ENCODE results near the gene TMEM266.

Gene TMEM266

DNA sequence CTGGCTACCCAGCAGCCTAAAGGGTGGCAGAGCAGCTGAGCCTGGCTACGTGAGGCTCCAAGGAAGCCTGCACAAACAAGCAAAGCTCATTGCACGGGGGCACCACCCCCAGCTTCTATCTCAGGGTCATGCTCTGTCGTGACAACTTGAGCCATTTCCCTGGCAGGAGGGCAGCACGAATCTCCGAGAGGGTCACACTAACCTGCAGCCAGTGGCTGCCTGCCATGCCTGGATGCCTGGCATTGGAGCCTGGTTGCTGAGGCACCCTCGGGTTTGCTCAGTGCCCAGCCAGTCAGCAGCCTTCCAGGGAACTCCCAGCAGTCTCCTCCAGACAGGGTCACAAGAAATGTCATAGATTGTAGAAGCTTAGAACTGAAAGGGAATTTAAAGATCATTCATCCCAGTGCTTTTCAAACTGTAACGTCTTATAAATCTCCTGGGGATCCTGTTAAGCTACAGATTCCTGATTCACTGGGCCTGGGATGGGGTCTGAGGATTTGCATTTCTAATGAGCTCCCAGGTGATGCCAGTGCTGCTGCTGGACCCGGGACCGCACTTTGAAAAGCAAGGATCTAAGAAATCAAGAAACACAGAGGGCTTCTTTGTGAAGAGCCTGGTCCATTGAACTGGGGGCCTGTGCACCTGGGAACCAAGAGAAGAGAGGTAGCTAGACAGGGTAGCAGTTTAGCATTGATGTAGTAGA lies 48.4 kb downstream of the TMEM266 start:
- Histone ChIP-seq H3K9ac (ENCODE audit: low read length) (no peak overlapping the region), H3K27me3 (ENCODE audit: control insufficient read depth, insufficient read depth, low read length) (no peaks in the 10 kb centered on the region), H3K4me3 (ENCODE audit: low read length) (no peak overlapping the region), H3K4me1 (ENCODE audit: control insufficient read depth, insufficient read depth, low read length) (no peaks in the 10 kb centered on the region), H3K9me3 (ENCODE audit: control insufficient read depth, low read length) (no peaks in the 10 kb centered on the region), H3K36me3 (ENCODE audit: control insufficient read depth, insufficient read depth, low read length) (no peaks in the 10 kb centered on the region)

DNA sequence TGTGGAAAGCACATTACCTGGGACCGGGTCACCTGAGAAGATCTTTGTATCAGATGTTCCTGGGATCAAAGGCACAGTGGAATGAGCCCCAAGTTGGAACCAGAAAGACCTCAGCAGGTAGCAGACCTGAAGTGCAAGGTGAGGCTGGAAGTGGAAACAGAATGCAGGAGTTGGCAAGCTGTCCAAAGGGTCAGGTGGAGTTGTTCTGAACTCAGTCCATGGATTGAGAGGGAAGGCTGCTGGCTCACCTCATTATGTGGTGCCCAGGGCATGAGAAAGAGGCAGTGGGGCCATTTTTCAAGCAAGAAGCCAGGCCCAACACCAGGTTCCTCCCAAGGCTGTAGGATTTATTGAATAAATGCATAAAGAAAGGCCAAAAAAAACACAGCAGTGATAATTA lies 49.3 kb downstream of the TMEM266 start:
- H3K9me3 ChIP-seq (ENCODE audit: control insufficient read depth, low read length), result no peaks in the 10 kb centered on the region
- H3K36me3 ChIP-seq (ENCODE audit: control insufficient read depth, insufficient read depth, low read length), result no peaks in the 10 kb centered on the region
- H3K4me3 ChIP-seq (ENCODE audit: low read length), result no peak overlapping the region
- no peaks in the 10 kb centered on the region for H3K4me1 ChIP-seq (ENCODE audit: control insufficient read depth, insufficient read depth, low read length)
- no peak overlapping the region for H3K9ac ChIP-seq (ENCODE audit: low read length)
- H3K27me3 ChIP-seq (ENCODE audit: control insufficient read depth, insufficient read depth, low read length), result no peaks in the 10 kb centered on the region

DNA sequence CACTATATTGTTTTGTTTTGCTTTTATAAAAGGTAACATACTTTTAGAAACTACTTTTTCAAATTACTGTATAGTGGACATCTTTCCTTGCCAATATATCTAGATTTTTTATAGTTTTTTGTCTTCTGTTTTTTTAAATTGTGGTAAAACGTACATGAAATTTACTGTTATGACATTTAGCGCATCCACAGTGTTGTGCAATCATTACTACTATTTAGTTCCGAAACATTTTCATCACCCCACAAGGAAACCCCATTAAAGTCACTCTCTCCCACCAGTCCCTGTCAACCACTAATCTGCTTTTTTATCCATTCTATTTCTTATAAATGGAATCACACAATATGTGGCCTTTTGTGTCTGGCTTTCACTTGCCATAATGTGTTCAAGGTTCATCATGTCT lies 54.8 kb downstream of the TMEM266 start:
- Histone ChIP-seq H3K36me3 (ENCODE audit: control insufficient read depth, insufficient read depth, low read length) (no peaks in the 10 kb centered on the region), H3K4me3 (ENCODE audit: low read length) (no peak overlapping the region), H3K9me3 (ENCODE audit: control insufficient read depth, low read length) (no peaks in the 10 kb centered on the region), H3K27me3 (ENCODE audit: control insufficient read depth, insufficient read depth, low read length) (peaks cover 5% of the 10 kb centered on the region), H3K9ac (ENCODE audit: low read length) (no peak overlapping the region), H3K4me1 (ENCODE audit: control insufficient read depth, insufficient read depth, low read length) (no peaks in the 10 kb centered on the region)

DNA sequence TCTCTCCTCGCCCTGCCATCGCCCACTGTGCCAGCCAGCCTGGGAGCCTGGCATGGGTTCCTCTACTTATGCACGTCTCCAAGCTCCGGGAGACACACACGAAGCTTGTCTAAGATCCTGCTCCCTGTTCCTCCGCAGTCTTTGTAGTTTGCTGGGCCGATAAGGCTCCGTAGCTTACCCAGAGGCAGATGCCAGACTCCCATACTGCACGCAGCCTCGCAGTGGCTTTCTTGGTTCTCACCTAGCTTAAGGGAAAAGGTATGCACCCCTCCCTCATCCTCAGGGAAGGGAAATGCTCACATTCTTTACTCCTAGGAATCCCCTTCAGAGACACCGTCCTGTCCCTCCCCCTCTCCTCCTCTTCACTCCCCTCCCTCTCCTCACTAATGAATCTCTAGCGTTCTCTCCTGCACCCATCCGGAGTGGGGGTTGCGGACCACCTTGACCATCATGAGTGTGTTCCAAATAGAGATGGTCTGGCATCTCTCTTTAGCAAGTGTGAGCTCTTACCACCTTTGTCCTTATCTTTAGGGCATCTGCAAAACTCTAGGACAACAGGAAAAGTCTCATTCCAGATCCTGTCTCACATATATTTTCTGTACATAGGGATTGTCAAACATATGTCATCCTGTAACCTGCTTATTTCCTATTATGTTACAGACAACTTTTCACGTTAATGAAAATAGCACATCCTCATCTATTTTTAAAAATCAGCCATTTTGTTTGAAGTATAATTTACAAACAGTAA lies 56.5 kb downstream of the TMEM266 start:
- no peaks in the 10 kb centered on the region for H3K4me1 ChIP-seq (ENCODE audit: control insufficient read depth, insufficient read depth, low read length)
- no peaks in the 10 kb centered on the region for H3K36me3 ChIP-seq (ENCODE audit: control insufficient read depth, insufficient read depth, low read length)
- H3K9me3 ChIP-seq (ENCODE audit: control insufficient read depth, low read length), result no peaks in the 10 kb centered on the region
- H3K4me3 ChIP-seq (ENCODE audit: low read length), result no peak overlapping the region
- H3K27me3 ChIP-seq (ENCODE audit: control insufficient read depth, insufficient read depth, low read length), result peaks cover 5% of the 10 kb centered on the region
- no peak overlapping the region for H3K9ac ChIP-seq (ENCODE audit: low read length)

DNA sequence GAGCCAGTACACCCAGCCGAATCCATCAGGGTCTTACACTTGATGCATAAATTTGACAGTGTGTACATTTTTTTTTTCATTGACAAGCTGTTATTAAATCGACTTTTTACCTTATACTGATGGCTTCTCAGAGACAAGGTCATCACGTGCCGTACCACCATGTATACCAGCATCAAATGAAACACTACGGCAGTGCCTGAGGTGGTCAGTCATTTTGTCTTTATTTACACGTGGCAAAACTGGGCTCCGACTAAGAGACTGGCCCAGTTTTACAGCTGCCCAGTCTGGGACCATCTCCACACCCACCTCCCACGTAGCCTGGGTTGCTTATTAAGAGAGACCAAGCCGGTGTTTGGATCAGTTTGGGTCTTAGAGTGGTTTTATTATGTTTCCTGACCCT lies 57.4 kb downstream of the TMEM266 start:
- Histone ChIP-seq H3K4me1 (ENCODE audit: control insufficient read depth, insufficient read depth, low read length) (no peaks in the 10 kb centered on the region), H3K4me3 (ENCODE audit: low read length) (no peak overlapping the region), H3K9ac (ENCODE audit: low read length) (no peak overlapping the region), H3K9me3 (ENCODE audit: control insufficient read depth, low read length) (no peaks in the 10 kb centered on the region), H3K27me3 (ENCODE audit: control insufficient read depth, insufficient read depth, low read length) (peaks cover 5% of the 10 kb centered on the region), H3K36me3 (ENCODE audit: control insufficient read depth, insufficient read depth, low read length) (no peaks in the 10 kb centered on the region)

DNA sequence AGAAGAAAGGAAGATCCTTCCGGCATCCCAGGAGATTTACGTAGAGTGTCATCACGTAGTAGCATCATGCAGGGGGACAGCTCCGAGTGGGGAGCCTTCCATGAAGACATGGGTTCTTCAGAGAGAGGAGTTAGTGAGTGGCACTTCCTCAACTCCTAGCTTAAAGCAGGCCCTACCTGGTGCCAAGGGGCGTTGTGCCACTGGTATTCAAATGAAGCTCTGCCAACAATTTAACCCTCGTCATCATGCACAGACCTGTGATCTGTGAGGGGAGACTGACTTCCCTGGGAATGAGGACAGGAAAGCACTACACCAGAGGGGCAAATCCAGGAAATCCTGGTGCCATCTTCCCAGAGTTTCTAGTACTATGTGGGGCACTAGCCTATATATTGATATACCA lies 59.0 kb downstream of the TMEM266 start:
- H3K4me3 ChIP-seq (ENCODE audit: low read length), result no peak overlapping the region
- H3K4me1 ChIP-seq (ENCODE audit: control insufficient read depth, insufficient read depth, low read length), result no peaks in the 10 kb centered on the region

DNA sequence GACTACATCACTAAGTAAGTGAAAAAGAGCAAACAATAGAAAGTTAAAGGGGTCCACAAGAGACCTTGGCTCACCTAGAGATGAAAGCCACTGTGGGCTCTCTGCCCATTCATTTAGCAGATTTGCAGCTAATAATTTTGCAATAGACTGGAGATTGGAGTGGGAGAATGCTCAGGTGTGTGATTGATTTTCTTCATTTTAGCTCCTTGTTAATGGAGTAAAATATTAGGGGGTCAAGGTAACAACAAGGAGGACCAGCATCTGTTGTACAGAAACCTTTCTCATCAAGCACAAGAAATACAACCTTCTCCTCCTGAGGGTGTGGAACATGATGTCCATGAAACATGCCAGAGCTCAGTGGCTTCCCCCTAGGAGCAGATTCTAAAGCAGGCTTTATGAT lies 63.2 kb downstream of the TMEM266 start:
- Histone ChIP-seq H3K4me3 (ENCODE audit: low read length) (no peak overlapping the region), H3K9ac (ENCODE audit: low read length) (no peak overlapping the region), H3K4me1 (ENCODE audit: control insufficient read depth, insufficient read depth, low read length) (no peaks in the 10 kb centered on the region), H3K27me3 (ENCODE audit: control insufficient read depth, insufficient read depth, low read length) (no peaks in the 10 kb centered on the region), H3K9me3 (ENCODE audit: control insufficient read depth, low read length) (no peaks in the 10 kb centered on the region), H3K36me3 (ENCODE audit: control insufficient read depth, insufficient read depth, low read length) (no peaks in the 10 kb centered on the region)

More for the DNA sequence above, 59.0 kb downstream of the TMEM266 start:
- peaks cover 5% of the 10 kb centered on the region for H3K27me3 ChIP-seq (ENCODE audit: control insufficient read depth, insufficient read depth, low read length)
- H3K9me3 ChIP-seq (ENCODE audit: control insufficient read depth, low read length), result no peaks in the 10 kb centered on the region
- no peak overlapping the region for H3K9ac ChIP-seq (ENCODE audit: low read length)
- no peaks in the 10 kb centered on the region for H3K36me3 ChIP-seq (ENCODE audit: control insufficient read depth, insufficient read depth, low read length)

DNA sequence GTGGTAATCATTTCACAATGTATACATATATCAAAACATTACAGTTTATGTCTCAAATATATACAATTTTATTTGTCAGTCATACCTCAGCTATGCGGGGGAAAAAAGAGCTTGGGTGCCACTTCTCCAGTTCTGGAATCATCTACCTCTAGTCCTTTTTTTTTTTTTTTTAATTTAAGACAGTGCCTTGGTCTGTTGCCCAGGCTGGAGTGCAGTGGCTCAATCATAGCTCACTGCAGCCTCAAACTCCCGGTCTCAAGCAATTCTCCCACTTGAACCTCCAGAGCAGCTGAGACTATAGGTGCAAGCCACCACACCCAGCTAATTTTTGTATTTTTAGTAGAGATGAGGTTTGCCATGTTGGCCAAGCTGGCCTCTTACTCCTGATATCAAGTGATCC lies 67.4 kb downstream of the TMEM266 start:
- Histone ChIP-seq H3K4me1 (ENCODE audit: control insufficient read depth, insufficient read depth, low read length) (no peaks in the 10 kb centered on the region), H3K4me3 (ENCODE audit: low read length) (no peak overlapping the region), H3K9me3 (ENCODE audit: control insufficient read depth, low read length) (no peaks in the 10 kb centered on the region), H3K27me3 (ENCODE audit: control insufficient read depth, insufficient read depth, low read length) (peaks cover 4% of the 10 kb centered on the region), H3K9ac (ENCODE audit: low read length) (no peak overlapping the region), H3K36me3 (ENCODE audit: control insufficient read depth, insufficient read depth, low read length) (no peaks in the 10 kb centered on the region)

DNA sequence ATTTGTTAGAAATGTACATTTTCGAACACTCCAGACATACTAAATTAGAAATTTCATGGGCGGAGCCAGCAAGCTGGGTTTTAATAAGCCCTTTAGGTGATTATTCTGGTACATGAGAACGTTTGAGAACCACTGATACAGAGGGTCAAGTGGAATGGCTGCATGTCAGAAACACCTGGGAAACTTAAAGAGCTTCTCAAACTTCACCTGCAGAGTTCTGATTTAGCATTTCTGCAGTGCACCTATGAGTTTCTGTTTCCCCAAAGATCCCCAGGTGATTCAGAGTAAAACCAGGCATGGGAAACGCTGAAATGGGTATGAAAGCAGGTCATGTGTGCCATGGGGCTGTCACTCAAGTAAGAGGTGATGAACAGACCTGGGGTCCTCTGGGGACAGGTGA lies 68.1 kb downstream of the TMEM266 start:
- H3K4me1 ChIP-seq (ENCODE audit: control insufficient read depth, insufficient read depth, low read length), result no peaks in the 10 kb centered on the region
- peaks cover 4% of the 10 kb centered on the region for H3K27me3 ChIP-seq (ENCODE audit: control insufficient read depth, insufficient read depth, low read length)
- H3K36me3 ChIP-seq (ENCODE audit: control insufficient read depth, insufficient read depth, low read length), result no peaks in the 10 kb centered on the region
- no peaks in the 10 kb centered on the region for H3K9me3 ChIP-seq (ENCODE audit: control insufficient read depth, low read length)
- H3K4me3 ChIP-seq (ENCODE audit: low read length), result no peak overlapping the region
- no peak overlapping the region for H3K9ac ChIP-seq (ENCODE audit: low read length)

DNA sequence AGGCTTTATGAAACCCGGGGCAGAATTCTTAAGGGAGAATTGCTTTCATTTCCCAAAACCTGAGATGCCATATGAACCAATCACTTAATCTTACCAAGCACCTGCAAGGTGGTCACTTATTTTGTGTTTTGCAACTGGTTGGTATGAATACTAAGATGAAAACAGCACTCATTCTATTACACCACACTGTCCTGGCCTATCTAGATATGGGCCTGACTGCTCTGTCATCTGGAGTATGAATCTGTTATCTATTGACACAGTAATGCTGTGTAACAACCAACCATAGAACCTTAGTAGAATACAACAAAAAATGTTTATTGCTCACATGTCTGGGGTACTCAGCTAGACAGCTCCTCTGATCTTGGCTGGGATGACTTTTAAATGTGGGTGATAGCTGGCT lies 74.8 kb downstream of the TMEM266 start:
- Histone ChIP-seq H3K9me3 (ENCODE audit: control insufficient read depth, low read length) (no peaks in the 10 kb centered on the region), H3K36me3 (ENCODE audit: control insufficient read depth, insufficient read depth, low read length) (no peaks in the 10 kb centered on the region), H3K4me3 (ENCODE audit: low read length) (no peak overlapping the region), H3K27me3 (ENCODE audit: control insufficient read depth, insufficient read depth, low read length) (no peaks in the 10 kb centered on the region), H3K4me1 (ENCODE audit: control insufficient read depth, insufficient read depth, low read length) (peaks cover 1% of the 10 kb centered on the region), H3K9ac (ENCODE audit: low read length) (no peak overlapping the region)

DNA sequence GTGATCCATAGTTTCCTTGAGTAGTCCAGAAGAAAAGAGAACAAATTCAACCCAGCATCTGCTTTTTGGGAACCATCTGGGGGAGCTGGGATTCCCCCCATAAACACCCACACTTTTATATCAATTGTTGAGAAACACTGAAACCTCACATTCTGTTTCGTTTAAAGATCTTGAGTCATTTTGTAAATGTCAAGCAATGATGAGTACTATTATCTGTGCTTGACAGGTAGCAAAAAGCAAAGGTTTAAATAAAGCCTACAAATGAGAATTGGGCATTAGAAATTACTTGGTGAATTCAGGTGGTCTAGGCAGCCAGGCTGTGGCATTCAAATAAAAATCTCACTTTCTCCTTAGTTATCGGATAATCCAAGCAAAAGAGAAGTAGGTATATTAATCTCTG lies 75.7 kb downstream of the TMEM266 start:
- Histone ChIP-seq H3K27me3 (ENCODE audit: control insufficient read depth, insufficient read depth, low read length) (peaks cover 7% of the 10 kb centered on the region), H3K36me3 (ENCODE audit: control insufficient read depth, insufficient read depth, low read length) (no peaks in the 10 kb centered on the region), H3K9me3 (ENCODE audit: control insufficient read depth, low read length) (no peaks in the 10 kb centered on the region), H3K4me3 (ENCODE audit: low read length) (no peak overlapping the region), H3K9ac (ENCODE audit: low read length) (no peak overlapping the region), H3K4me1 (ENCODE audit: control insufficient read depth, insufficient read depth, low read length) (peaks cover 10% of the 10 kb centered on the region)

DNA sequence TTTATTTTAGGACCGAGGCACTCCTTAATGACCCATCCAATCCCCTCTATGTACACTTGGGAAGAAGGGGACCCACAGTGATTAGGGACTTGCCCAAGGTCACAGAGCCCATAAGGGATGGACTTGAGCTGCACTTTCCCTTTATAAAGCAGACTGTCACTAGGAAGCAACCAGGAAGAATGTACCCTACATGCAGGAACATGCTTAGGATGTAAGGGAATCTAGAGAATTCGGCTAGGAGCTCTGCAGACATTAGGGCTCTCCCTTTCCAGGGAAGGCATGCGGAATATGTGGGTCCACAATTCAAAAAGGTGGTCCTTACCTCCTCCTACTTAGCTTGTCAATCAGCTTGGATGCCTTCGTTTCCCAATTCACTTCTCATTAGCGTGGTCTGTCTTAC lies 78.7 kb downstream of the TMEM266 start:
- Histone ChIP-seq H3K9me3 (ENCODE audit: control insufficient read depth, low read length) (no peaks in the 10 kb centered on the region), H3K4me3 (ENCODE audit: low read length) (no peak overlapping the region), H3K4me1 (ENCODE audit: control insufficient read depth, insufficient read depth, low read length) (peaks cover 10% of the 10 kb centered on the region), H3K9ac (ENCODE audit: low read length) (no peak overlapping the region), H3K27me3 (ENCODE audit: control insufficient read depth, insufficient read depth, low read length) (peaks cover 7% of the 10 kb centered on the region), H3K36me3 (ENCODE audit: control insufficient read depth, insufficient read depth, low read length) (no peaks in the 10 kb centered on the region)

All from mucosa of stomach (tissue), 1 donor.